HG03064 (cell line): Measurements from ENCODE around the gene ENKUR.
"Not testable (repeated sequence)": the region's sequence is repeated elsewhere in the genome, so short reads cannot be mapped to it uniquely, and the experiment has no call there.

Experiments
- ATAC-seq: cut with Tn5 transposase; IDR thresholded peaks from one replicate; pipeline ENCODE4 v1.9.1; 2021; ENCODE audit warnings: low read depth; ENCODE audit not compliant: unreplicated experiment

Gene ENKUR

DNA sequence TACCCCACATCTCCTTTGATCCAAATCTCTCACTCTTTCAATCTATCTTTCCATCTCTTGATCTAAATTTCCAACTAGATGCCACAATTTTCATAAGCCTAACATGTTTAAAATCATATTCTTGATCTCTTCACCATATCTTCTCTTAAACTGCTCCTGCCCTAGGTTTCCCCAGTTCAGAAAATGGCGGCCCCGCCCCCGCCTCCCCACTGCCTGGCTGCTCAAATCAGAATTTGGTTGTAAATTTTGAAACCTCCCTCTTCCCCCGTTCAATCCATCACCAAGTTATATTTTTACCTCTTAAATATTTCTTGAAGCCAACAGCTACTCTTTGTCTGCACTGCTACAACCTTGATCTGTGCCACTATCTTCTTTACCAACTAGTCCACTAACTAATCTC lies 36.3 kb downstream of the ENKUR start:
- no peak for ATAC-seq

DNA sequence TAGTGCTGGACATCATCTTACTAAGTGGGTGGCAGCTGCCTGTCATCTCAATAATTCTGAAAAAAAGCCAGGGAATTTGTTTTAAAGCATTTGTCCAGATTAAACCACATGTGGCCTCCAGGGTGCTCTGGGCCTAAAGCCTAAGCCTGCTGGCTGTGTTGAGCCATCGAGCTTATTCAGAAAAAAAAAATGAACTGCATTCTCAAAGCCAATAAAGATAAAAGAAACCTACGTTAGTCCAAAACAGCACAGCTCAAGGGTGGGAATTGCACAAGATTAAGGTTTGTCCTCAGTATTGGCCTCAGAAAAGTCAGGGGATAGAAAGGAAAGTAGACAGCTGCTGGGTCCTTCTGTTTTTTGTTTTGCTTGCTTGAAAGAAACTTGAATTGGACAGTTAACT lies 41.0 kb downstream of the ENKUR start:
- ATAC-seq = no peak

DNA sequence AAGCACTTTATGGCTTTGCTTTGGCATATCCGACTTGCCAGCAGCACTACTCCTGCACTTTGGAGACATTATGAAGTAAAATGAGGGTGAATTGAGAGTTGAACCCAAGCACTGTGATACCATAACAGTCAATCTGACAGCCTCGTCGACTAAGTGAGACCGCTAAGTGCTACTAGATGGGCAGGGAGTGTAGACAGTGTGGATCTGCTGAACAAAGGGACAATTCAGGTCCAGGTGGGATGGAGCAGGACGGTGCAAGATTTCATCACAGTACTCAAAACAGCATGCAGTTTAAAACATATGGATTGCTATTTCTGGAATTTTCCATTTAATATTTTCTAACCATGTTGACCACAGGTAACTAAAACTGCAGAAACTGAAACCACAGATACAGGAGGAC lies 42.8 kb downstream of the ENKUR start:
- ATAC-seq = no peak

DNA sequence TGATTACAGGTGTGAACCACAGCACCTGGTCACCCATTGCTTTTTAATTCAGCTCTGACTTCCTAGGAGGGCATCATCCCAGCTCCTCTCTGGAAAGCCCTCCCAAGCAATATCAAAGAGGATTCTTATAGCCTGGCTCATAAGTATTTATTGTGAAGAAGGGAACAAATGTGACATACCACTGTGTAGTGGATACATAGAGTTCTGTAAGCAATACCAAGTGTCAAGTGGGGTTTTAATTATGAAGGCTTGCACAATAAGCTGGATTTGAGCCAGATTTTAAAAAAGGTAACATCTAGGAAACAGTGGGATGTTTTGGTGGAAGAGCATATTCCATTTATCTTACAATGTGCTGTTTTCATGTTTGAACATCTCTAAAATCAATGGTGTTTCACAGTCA lies 44.6 kb downstream of the ENKUR start:
- ATAC-seq = no peak

DNA sequence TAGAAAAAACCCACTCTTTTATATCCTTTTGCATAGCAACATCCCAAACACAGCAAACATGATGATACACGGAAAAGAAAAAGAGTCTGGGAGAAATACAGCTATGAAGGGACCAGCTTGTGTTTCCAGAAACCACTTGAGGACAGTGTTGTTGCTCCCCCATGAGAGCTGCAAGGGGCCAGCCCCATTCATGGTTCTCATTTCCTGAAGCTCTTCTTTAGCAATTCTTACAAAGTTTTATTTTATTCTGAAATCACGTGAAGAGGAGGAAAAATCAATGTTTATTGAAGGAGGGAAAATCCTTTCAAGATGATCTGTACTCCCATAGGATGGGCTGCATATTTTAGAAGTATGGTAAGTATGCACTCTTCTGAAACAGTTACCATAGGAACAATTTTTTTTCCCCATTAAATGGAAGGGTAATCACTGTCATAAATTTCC lies 46.1 kb downstream of the ENKUR start:
- no peak for ATAC-seq

DNA sequence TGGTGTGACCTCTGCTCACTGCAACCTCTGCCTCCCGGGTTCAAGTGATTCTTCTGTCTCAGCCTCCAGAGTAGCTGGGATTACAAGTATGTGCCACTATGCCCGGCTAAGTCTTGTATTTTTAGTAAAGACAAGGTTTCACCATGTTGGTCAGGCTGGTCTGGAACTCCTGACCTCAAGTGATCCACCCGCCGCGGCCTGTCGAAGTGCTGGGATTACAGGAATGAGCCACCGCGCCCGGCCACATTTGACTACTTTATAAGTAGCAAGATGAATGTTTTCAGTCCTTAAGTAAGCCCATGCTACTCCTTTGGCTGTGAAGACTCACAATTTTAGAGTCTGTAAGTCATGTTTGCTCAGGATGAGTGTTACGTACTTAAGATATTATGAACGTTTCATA lies 47.0 kb downstream of the ENKUR start:
- ATAC-seq = not testable (repeated sequence)

DNA sequence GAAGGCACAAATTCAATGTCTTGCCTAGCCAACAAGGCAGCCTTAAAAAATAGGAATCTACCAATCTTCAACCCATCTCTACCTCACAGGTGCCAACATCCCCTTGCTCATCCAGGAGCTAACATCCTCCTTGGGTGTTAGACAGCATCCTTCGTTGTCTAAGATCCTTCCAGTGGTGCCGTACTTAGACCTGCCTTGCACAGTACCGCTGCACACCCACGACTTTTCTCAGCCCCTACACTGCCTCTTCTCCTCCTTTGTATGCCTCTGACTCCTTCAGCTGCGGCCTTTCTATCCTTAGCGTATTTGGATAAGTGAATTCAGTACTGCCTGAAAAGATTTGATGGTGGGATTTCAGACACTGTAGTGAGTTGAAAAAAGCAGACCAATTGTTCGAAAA lies 47.6 kb downstream of the ENKUR start:
- ATAC-seq = no peak

DNA sequence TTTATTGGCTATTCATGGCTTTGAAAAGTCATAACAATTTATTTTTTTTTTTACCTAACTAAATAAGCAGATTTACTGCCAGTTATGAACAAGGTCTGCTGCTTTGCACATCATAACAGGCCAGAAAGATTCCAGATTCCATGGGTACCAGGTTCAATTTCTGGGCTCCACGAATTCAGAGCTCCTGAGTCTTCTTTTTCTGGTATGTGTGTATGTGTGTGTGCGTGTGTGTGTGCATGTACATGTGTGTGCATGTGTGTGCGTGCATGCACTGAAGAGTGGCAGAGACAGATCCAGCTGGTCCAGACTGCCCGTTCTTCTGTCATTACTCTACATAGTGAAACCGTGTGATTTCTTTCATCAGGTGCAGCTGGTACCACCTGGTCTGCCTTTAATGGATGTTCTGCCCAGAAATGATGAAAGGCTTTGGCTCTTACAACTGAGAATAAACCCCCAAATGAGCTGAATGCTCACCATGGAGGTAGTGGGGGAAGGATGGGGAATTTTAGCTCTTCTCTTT lies 48.9 kb downstream of the ENKUR start:
- no peak for ATAC-seq

DNA sequence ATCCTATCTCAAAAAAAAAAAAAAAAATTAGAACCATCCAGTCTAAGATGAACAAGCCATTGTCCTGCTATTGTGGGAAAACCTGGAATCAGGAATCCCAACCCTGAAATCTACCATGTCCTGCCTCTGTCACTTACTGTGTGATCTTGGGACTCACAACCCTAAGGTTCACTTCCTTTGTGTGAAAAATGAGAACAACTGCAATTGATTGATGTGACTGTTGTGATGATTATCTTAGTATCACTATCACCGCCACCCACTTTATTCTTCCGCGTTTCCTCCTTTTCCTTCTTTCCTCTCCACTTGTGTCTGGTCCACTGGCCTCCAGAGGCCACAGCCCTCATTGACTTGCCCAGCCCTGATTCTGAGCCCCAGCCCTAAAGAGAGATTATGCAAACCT lies 50.9 kb downstream of the ENKUR start:
- no peak for ATAC-seq

DNA sequence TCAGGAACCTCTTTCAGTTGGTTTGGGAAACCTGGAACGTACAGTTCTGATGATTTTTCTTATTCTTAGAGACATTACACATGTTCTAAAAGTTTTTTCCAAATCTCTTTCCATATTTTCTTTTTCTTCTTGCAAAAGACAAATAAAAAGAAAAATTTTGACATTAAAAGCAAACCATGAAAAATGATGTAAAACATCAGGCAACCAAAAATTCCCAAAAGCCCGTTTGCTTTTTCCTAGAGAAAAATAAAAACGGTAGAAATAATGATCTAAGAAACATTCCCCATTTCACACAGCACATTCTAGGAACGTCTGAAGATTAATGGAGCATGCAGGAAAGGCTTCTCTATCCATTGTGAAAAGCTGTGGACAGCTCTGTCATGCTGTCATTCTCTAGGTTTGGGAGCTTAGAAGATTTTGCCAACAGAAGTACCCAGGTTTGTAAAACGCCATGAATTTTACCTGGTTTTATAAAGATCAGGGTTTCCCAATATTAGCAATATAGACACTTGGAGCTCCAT lies 52.4 kb downstream of the ENKUR start:
- ATAC-seq = no peak

DNA sequence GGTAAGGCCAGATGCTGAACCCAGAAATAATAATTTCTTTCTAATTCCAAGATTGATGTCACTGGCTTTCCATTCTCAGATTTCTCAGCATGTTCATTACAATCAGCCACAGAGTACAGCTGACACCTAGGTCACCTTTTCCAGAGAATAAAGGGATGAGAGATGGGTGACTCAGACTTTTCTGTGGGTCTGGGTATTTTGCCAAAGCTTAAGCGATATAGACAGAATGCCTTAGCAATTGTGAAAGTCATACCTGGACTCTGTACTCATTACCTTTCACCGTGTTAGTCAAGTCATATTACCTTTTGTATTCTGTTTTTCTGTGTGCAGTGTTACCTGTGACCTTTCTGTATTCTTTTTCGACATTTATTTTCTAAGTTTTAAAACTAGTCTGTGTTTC lies 53.0 kb downstream of the ENKUR start:
- ATAC-seq = no peak

DNA sequence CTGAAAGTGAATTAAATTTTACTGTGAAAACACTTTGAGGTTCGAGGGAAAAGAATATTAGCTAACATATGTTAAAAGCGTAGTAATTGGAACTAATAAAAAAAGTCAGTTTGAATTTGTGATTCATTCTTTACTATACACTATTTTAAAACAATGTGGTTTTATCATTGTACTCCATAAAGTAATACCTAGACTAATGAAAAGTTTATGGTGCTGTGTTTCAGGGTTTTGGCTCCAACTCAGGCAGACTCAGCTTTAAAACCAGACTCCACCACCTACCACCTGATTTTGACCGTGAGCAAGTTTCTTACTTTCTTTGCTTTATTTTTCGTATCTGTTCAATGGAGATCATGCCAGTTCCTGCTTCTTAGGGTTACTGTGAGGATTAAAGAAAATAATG lies 54.4 kb downstream of the ENKUR start:
- ATAC-seq = no peak

DNA sequence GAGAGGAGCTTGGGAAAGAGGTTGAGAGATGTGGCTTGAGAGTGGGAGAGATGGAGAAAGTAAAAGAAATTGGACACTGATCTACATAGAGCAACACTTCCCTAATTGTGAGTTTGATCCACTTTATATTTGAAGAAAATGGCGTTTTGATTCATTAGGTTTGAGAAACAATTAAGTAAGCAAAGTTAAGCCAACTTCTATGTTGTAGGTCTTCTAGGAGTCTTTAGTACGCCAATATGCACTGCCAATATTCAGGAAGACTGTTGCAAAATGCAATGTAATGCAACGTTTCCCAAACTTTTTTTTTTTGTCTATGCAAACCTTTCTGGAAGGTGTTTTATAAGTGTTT lies 56.6 kb downstream of the ENKUR start:
- no peak for ATAC-seq

DNA sequence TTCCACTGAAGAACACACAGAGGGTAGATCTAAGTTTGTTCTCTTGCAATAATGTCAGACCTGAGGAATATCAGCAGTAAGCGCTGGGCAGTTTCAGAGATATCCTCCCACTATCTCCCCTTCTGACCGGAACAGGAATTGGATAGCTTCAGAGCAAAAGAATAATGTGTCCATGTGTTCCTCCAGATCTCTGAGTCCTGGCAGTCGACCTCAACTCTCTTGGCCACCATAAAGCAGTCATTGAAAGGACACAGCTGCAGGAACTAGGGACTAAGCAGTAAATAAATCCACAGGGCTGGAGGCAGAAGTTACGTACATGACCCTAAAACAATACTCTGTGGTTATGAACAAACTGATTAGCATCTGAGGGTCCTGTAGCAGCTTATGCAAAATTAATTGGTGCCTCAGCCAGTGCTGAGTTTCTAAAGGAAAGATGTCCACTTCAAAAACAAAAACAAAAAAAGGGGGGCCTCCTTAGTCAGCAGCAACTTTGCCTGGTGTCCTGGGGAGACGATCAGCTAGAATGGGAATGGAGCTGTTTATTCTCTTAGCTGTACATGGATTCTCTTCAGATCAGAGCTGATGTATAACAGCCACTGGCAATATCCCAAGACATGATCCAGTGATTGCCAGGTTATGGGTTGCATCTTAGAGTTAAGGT lies 57.1 kb downstream of the ENKUR start:
- ATAC-seq = no peak

DNA sequence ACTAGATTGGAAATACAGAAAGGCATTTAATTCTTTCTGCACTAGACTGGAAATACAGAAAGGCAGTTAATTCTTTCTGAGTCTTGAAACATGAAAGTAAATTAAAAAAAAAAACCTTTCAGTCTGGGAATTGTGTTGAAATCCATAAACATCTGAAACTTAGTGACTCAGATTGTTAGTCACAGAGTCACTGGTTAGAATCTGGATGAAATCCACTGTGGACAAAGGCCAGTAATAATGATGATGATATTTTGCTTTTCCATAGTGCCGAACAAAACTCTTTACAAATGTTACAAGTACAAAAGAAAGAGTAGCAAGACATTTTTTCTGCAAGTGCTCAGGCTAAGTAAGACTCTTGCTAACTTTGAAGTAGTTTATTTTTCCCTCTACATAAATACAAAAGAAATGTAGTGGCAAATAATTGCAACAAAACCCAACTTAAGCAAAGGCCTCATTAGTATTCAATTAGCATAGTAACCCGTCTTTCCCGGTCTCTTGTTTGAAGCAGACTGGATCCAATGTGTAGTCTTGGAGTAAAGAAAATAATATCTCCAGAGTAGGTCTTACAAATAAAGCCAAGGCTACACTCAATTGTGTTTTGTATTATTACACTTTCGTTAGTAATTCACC lies 57.8 kb downstream of the ENKUR start:
- ATAC-seq = no peak

DNA sequence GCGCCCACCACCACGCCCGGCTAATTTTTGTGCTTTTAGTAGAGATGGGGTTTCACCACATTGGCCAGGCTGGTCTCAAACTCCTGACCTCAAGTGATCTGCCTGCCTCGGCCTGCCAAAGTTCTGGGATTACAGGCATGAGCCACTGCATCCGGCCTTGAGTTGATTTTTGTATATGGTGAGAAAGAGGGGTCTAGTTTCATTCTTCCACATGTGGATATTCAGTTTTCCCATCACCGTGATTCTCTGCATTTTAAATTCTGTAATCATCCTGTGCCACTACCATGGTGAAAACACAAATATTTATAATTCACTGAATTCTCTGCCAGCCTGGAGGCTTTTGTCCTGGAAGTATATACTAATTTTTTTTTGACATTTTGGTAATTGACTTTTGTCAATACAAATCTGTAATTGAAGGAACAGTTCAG lies 58.3 kb downstream of the ENKUR start:
- ATAC-seq = not testable (repeated sequence)

DNA sequence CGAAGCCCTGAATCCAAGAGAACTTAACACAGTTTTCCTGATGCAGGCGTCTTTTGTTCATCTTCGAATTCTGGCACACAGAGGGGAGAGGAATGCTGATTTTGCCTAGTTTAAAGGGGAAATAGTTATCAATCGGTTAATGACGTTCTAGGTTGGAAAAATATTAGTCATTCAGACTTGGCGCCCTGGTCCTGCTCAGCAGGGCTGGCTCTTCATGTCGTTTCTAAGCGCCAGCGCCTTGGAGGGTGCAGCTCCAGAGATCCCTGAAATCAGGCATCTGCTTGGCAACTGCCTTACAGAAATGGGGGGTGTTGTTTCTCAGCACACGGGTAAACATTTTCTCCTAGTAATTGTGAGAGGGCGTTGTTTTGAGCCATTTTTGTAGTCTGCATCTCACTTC lies 62.3 kb downstream of the ENKUR start:
- no peak for ATAC-seq

DNA sequence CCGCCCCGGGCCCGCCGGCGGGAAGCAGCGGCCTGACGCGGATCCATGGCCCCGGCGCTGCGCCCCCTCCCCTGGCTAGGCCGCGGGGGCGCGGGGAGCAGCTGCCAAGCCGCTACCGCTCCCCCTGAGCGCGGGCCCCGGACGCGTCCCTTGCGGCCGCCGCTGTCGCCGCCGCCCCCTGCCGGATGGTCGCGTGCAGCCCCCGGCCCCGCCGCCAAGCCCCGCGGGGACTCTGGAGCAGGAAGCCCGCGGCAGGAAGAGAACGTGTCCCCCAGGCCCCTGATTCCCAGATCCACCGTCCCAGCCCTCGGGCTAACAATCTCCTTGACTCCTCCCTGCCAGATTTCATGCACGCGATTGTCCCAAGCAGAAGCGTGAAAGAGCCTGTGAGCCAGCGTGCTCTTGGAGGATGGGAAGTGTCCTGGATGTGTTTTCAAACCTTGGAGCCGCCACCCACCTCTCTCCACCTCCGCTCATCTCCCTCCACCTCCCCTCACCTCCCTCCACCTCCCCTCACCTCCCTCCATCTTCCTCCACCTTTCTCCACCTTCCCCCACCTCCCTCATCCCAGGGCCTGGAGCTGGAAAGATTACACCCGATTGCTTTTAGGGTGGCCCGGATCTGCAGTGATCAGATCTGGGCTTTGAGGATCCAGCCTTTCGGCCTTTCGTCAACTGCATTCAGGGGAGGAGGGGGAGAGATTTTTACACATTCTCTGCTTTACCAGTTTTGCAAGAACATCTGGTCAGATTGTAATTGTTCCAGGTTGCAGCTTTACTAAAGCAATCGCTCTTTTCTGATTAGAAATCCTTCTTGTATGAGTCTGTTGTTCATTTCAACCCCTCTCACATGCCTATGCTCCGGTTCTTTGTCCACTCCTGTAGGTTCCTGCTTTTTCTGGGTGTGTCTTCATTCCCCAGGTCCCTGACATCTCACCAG lies 63.0 kb downstream of the ENKUR start:
- ATAC-seq = peak; percentile 55

DNA sequence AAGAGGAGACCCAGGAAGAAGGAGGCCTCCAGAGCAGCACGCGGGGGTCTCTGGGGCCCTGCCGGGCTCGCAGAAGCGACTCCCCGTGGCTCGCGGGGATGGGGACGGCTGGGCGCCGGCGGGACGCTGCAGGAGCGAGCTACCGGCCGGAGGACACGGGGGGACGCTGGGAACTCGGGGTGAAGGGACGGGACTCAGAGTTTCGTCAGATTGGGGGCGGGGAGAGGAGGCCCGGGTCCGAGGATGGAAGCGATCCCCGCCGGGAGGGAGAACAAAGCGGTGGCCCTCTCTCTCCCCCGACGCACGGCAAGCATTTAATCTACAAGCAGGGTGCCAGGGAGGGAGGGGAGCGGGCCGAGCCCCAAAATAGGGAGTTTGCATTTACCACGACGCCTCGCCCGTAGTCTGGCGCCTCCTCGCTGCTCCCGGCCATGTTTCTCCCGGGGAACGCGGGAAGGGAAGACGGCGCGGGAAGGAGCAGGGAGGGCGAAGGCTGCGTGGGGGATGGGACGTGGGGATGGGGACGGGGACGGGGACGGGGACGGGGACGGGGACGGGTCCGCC lies 63.7 kb downstream of the ENKUR start, which contains the start of gene PRTFDC1:
Gene PRTFDC1 (minus strand): TSS at position 464 of the 564 bp plus-strand sequence. CDS start 31 bp downstream, at position 433.
- peak; percentile 25 for ATAC-seq
